ENCODE data around the gene GON4L.
A peak's percentile ranks its signal among the peaks of the same experiment; 100 is the strongest.
"Not testable (repeated sequence)": the region's sequence is repeated elsewhere in the genome, so short reads cannot be mapped to it uniquely, and the experiment has no call there.

GON4L gene

GRCh38 chr1:155872527-155872926 is 15.5 kb upstream of the GON4L start:
- DNase-seq (ENCODE audit: low read depth in 1 of 2, low spot score in 1 of 2): no peak

DNA sequence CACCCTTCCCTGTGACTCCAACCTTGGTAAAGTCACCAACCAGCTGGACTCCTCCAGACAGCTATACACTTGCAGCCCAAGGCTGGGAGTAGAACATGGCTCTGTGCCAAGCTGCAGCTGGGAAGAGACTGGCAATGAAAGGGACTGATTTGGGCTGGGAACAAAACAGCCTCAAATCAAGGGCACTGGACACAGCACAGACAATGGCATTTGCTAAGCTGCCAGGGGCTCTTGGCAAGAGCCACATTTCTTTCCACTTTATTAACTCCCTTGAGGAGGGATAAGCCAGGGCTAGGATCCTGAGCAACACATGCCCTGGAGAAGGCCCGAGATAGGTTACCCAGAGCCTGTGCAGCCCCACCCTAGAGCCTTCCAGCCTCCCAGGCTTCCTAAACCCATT is 14.4 kb upstream of the GON4L start:
- DNase-seq (ENCODE audit: low read depth in 1 of 2, low spot score in 1 of 2): no peak

DNA sequence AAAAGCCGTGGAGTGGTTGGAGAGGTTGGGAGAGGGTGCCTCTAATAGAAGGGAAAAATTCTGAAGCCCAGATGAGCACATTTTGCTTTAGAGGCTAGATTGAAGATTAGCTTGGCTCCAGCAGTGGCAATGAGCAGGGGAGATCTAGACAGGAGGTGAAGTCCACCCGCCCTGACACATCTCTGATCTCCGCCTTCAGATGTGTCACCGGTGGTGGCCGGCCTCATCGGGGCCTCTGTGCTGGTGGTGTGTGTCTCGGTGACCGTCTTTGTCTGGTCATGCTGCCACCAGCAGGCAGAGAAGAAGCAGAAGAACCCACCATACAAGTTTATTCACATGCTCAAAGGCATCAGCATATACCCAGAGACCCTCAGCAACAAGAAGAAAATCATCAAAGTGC is 10.8 kb upstream of the GON4L start:
- DNase-seq (ENCODE audit: low read depth in 1 of 2, low spot score in 1 of 2): no peak

- DNase-seq (ENCODE audit: low read depth in 1 of 2, low spot score in 1 of 2): no peak
Observed at GRCh38 chr1:155864393-155864792, 7.4 kb upstream of the GON4L start.

- DNase-seq (ENCODE audit: low read depth in 1 of 2, low spot score in 1 of 2): no peak
Observed at GRCh38 chr1:155861896-155862295, 4.9 kb upstream of the GON4L start.

GRCh38 chr1:155860970-155861510 is 4.0 kb upstream of the GON4L start:
- DNase-seq (ENCODE audit: low read depth in 1 of 2, low spot score in 1 of 2): no peak

DNA sequence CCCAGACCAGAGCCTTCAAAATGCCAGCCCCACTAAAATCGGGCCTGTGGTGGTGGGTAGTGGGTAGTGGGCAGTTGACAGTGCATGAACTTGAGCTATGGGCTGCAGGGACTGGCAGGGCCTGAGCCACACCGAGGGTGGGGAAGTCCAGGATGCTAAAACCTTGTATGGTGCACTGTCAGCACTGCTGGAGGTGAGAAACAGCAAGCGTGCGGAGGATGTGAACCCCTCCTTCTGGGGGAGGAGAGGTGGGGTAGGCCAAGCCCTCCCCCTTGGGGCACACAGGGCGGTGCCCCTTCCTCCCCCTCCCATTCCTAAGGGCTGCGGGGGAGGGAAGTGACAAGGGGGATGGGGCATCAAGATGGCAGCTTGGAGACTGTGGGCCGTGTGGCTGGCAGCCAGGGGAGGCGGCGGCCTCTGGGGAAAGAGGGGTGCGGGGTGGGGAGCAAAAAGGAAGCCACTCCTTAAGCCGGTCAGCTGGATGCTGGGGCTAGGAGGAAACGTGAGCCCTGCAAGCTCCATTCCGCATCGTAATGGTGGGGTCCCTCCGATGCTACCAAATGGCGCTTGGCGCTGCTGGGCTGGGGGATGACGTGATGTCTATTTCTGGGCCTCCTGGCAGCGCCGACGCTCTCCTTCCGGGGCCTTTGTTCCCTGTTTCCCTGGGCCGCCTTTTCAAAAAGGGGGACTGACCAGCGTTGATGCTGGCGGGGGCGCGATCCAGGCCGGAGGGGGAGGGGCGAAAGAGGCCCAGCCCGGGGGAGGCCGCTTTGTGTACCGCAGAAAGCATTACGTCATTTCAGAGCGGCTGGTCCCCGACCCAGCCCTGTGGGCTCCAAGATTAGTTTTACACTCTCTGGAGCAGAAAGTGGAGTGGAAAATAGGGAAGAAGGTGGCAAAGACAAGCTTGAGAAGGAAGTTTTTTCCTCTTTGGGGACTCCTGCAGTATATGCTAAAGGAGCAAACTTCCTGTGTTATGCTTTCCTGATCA is 3.2 kb upstream of the GON4L start:
- DNase-seq (ENCODE audit: low read depth in 1 of 2, low spot score in 1 of 2): peak in 1 of 2 donors; percentile 18

GRCh38 chr1:155859234-155859829 is 2.3 kb upstream of the GON4L start, which contains the start of gene SYT11:
TSS of gene SYT11 (plus strand) at chr1:155859567. CDS start at chr1:155859762, 195 bp downstream.
- peak; percentile 80 to 89 for DNase-seq (ENCODE audit: low read depth in 1 of 2, low spot score in 1 of 2)

DNA sequence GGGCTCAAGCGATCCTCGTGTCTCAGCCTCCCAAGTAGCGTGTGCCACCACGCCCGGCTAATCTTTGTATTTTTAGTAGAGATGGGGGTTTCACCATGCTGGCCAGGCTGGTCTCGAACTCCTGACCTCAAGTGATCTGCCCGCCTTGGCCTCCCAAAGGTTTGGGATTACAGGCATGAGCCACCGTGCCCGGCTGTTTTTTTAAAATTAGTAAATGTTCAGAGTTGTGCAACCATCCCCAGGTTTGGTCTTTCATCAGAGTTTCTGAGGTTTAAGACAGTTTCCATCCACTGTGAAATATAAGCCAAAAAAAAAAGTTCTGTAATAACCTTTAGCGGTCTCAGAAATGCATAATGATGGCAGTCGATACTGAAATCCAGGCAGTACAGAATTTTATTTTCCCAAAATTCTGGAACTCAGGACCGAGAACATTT is 1.8 kb upstream of the GON4L start:
- no peak for DNase-seq (ENCODE audit: low read depth in 1 of 2, low spot score in 1 of 2)

DNA sequence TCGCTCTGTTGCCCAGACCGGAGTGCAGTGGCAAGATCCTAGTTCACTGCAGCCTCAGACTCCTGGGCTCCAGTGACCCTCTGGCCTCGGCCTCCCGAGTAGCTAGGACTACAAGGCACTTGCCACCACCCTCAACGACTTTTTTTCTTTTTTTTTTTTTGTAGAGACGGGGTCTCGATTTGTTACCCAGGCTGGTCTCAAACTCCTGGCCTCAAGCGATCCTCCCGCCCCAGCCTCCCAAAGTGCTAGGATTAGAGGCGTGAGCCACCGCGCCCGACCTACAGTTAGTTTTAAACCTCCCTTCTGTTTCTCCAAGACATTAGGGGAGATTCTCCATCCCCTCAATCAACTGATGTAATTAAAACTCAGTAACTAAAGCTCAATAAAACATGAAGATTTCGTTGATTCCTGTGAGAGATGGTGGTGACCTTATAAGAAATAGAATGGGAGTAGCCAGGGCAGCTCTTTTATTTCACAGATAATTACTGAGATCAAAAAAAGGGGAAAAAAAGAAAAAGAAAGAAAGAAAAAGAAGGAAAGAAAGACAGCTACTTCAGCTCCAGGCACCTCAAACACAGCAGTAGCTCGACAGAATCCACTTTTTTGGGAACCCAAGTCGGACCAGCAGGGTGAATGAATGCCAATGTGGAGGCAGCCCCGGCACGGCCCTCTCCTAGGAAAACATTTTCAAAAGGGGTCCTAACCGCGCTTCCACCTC is 598 bp downstream of the GON4L start:
- DNase-seq (ENCODE audit: low read depth in 1 of 2, low spot score in 1 of 2): no peak

DNA sequence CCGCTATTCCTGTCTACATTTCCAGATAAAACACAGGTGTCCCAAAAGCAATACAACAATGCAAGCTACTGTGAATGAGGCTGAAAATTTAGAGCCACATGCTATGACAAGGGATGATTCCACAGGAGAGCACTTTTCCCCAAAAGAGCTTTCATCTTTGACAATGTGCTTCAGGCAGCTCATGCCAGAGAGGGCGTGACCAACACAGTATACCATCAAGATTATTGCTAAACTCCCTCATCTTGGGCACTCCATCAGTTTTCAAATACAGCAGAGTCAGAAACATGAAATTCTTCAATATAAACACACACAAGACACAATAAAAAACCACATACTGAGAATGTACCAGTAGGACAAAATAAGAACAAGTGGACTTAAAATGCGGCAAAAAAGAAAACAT is 6.7 kb downstream of the GON4L start:
- no peak for DNase-seq (ENCODE audit: low read depth in 1 of 2, low spot score in 1 of 2)

GRCh38 chr1:155847823-155848529 is 9.0 kb downstream of the GON4L start:
- DNase-seq (ENCODE audit: low read depth in 1 of 2, low spot score in 1 of 2): no peak

DNA sequence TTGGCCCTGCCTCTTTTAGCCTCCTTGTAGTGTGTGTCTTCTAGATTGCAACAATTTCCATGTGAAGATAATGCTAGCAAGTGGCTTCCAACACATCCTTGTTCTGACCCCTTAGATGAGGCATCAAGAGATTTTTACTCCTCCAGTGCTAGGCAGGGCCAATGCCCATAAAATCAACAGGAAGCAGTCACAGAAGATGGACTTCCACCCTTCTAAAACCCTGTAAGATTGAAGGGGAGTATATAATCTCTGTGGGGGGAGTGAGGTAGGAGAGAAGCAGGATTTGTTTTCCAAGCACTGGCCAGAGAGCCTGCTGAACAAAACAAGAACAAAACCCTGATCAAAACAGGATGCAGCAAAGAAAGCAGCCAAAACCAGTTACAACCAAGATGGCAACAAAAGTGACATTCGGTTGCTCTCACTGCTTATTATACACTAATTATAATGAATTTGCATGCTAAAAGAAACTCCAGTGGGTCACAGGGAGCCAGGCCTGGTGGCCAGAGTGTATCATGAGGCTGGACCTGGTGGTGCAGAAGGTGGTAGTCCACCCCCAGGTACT is 12.1 kb downstream of the GON4L start:
- DNase-seq (ENCODE audit: low read depth in 1 of 2, low spot score in 1 of 2): no peak

DNA sequence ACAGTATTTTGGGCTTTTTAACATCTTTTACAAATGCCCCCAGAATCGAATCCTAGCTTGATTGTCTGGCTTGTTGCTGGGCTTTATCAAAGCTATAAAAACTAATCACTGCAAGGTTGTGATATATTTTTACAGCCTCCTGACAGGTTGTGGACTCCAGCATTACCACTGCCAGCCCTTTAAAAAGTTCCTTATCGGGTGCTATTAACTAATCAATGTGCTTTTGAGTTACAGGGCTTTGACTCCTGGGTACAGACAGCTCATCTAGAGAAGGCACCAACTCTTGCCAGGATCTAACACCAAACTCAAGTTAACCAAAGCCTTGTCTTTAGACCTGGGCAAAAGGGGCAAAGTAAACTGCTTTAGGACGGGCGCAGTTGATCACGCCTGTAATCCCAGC is 16.6 kb downstream of the GON4L start:
- DNase-seq (ENCODE audit: low read depth in 1 of 2, low spot score in 1 of 2): no peak

GRCh38 chr1:155835548-155835947 is 21.5 kb downstream of the GON4L start:
- no peak for DNase-seq (ENCODE audit: low read depth in 1 of 2, low spot score in 1 of 2)

GRCh38 chr1:155834927-155835399 is 22.1 kb downstream of the GON4L start:
- DNase-seq (ENCODE audit: low read depth in 1 of 2, low spot score in 1 of 2): not testable (repeated sequence)

DNA sequence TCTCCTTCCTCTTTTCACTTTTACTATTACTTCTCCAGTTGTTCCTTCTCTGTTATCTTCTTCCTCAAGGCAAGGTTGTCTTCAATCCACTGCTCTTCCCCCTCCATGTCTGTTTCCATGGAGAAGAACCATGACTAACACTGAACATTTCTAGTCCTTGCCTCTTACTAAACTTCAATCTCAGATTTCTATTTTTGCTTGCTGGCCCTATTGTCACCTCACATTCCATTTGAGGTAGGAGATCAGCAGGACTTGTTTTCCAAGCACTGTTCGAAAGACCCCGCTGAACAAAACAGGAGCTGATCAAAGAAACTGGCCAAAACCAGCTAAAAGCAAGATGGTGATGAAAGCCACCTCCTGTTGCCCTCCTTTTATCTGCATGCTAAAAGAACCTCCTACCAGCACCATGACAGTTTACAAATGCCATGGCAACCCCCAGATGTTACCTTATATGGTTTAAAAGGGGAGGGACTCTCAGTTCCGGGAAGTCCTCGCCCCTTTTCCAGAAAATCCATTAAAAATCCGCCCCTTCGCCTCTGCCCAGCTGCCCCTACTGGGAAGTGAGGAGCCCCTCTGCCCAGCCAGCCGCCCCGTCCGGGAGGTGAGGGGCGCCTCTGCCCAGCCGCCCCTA is 22.6 kb downstream of the GON4L start:
- no peak for DNase-seq (ENCODE audit: low read depth in 1 of 2, low spot score in 1 of 2)

DNA sequence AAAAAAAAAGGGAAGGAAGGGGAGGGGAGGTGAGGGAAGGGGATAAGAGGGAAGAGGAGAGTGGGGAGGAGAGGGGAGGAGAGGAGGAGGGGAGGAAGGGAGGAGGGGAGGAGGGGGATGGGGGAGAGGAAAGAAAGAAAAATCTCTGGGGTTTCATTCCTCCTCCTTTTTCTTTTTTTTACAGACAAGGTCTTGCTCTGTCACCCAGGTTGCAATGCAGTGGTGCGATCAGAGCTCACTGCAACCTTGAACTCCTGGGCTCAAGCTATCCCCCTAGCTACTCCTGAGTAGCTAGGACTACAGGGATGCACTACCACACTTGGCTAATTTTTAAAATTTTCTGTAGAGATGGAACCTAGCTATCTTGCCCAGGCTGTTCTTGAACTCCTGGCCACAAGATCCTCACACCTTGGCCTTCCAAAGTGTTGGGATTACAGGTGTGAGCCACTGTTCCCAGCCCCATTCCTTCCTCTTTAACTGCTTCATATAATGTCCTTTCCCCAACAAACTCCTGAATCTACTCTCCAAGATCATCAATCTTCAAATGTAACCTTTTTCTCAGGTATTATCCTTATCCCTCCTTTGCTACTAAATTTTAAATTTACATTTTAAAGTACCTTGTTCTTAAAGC is 23.2 kb downstream of the GON4L start:
- DNase-seq (ENCODE audit: low read depth in 1 of 2, low spot score in 1 of 2): no peak

DNA sequence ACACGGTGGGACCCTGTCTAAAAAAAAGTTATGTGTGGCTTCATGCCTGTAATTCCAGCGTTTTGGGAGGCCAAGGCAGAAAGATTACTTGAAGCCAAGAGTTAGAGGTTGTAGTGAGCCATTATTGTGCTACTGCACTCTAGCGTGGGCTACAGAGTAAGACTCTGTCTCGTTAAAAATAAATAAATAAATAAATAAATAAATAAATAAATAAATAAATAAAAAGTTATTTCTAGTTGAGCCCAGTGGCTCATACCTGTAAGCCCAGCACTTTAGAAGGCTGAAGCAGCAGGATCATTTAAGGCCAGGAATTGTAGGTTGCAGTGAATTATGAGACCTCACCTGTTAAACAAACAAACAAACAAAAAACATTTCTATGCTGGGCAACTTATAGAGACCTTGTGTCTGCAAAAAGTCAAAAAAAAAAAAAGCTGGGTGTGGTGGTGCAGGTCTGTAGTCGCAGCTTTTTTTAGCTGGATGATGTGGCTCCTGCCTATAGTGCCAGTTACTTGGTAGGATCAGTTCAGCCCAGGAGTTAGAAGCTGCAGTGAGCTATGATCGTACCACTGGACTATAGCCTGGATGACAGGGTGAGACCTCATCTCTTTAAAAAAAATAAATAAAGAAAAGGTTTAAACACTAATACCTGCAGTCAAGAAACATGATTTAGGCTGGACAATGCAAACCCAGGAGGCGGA is 25.6 kb downstream of the GON4L start:
- no peak for DNase-seq (ENCODE audit: low read depth in 1 of 2, low spot score in 1 of 2)

All from stimulated activated CD4-positive, alpha-beta T cell treated with anti-CD3 and anti-CD28 coated beads, Interleukin-15, amount 100 ng/mL, for 1 hour (primary cell).